Measurements from ENCODE around the gene HDDC3.

GRCh38 chr15:90886291-90886614, 46.1 kb downstream of the HDDC3 start:
- TF ChIP-seq POLR2AphosphoS5 (IDR thresholded peaks at IDR 0.05; ENCODE audit: borderline replicate concordance, low read depth, low read length) (no peak), EZH2 (IDR thresholded peaks at IDR 0.05) (no peak), FOXP2 (optimal IDR thresholded peaks at IDR 0.05; ENCODE audit: control extremely low read depth, extremely low read length, insufficient read depth) (no peak)
